CD4-positive, alpha-beta T cell treated with Interleukin-6 at 100 ng/mL for 8 hours (primary cell): ENCODE data around the gene FOXK2.
"Not testable (repeated sequence)": the region's sequence is repeated elsewhere in the genome, so short reads cannot be mapped to it uniquely, and the experiment has no call there.

Experiments
- DNase-seq: peaks from one replicate; pipeline ENCODE4 v3.0.0-alpha.2; 2020; ENCODE audit warnings: mixed read lengths, low spot score

Gene FOXK2

GRCh38 chr17:82565551-82565950 lies 46.0 kb downstream of the FOXK2 start:
- DNase-seq, result no peak

DNA sequence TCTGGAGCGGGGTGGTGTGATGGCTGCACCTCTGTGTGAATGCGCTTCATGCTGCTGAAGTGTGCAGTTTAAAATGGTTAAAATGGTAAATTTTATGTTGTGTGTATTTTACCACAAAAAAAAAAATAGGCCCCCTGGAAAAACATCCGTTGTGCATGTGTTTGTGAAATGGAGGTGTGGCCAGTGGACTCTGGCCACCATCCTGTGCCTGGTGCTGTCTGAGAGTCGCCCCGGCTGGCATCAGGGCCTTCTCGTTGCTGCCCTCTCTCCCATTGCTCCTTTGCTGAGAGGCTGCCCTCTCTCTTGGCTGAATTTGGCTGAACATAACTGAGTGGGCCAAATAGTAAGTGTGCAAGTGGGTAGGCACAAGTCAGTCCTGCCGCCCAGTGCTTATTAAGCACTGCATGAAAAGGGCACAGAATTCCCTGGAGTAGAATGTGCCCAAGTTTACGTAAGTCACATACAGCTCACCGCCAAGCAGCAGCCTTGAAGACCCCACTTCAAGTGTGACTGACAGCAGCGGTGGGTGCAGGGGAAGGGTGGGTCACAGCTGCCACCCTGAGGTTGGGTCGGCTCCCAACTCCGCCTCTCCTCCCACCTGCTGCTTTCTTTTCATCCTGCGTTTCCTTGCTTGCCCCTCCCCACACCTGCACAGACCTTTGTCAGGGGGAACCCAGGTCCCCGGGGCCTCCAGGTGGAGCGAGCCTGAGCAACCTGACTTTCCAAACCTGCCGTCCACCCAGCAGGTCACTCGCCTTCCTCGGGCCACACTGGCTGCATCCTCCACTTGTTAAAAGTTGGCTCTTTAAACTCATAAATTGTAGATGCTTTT lies 46.8 kb downstream of the FOXK2 start:
- DNase-seq, result no peak

- DNase-seq, result no peak
Observed at GRCh38 chr17:82567286-82567685, 47.8 kb downstream of the FOXK2 start.

GRCh38 chr17:82568997-82569393 lies 49.5 kb downstream of the FOXK2 start:
- no peak for DNase-seq

DNA sequence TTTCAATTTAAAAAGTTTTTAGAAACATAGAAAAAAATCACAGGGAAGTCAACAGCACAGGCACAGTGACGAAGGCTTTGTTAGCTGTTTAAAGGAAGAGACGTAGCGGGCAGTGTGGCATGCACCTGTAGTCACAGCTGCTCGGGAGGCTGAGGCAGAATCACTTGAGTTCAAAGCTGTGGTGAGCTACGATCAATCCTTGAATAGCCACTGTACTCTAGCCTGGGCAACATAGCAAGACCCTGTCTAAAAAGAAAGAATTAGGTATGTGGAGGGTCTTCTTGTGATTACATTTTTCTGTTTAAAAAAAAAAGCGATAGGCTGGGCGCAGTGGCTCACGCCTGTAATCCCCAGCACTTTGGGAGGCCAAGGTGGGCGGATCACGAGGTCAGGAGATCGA lies 50.1 kb downstream of the FOXK2 start:
- no peak for DNase-seq

DNA sequence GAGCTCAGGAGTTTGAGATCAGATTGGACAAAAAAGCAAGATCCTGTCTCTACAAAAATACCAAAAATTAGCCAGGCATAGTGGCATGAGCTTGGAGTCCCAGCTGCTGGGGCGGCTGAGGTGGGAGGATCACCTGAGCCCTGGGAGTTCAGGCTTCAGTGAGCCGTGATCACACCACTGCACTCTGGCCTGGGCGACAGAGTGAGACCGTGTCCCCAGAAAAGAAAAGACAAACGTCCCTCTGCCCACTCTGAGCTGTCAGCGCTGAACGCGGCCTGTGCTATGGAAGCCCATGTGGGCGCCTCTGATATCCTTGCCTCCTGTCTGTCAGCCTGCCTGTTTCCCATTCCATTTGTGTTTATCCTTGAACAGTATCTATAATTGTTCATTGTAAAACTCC lies 50.7 kb downstream of the FOXK2 start:
- DNase-seq, result no peak

- DNase-seq, result no peak
Observed at GRCh38 chr17:82571855-82572254, 52.3 kb downstream of the FOXK2 start.

DNA sequence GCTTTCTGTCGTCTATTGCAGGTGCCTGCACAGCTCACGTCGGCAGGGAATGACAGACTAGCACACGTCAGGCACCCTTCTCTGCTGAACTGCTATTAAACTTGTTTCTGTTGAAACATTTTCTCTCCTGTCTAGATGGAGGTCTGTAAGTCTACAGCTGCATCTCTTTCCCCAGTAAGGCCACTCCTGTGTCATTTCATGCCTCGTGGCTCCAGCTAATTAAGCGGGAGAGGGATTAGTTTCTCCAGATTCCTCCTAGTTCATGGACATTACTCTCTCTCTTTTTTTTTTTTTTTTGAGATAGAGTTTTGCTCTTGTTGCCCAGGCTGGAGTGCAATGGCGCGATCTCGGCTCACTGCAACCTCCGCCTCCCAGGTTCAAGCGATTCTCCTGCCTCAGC lies 54.5 kb downstream of the FOXK2 start:
- no peak for DNase-seq

GRCh38 chr17:82575581-82576221 lies 56.2 kb downstream of the FOXK2 start:
- DNase-seq, result not testable (repeated sequence)

DNA sequence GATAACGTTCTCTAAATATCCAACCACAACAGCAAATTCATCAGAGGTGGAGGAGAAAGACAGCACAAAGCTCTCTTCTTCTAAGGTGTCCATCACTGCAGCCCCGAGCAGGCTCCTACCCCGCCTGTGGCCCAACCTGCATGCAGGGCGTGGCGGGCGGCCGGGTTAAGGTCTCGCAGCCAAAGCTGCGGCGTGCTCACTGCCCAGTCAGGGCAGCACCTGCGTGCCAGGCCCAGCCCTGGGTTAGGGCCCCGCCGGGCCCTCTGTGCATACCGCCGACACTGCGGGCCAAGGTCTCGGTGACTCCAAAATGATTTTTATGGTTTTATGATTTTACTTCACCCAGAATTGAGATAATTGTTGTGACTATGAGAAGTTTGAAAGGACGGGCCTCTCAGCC lies 57.8 kb downstream of the FOXK2 start:
- DNase-seq, result no peak

DNA sequence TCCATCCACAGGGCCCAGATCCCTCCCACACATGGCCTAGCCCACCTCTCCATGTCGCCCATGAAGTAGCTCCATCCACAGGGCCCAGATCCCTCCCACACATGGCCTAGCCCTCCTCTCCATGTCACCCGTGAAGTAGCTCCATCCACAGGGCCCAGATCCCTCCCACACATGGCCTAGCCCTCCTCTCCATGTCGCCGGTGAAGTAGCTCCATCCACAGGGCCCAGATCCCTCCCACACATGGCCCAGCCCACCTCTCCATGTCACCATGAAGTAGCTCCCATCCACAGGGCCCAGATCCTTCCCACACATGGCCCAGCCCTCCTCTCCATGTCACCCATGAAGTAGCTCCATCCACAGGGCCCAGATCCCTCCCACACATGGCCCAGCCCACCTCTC lies 60.4 kb downstream of the FOXK2 start:
- DNase-seq, result not testable (repeated sequence)

- DNase-seq, result no peak
Observed at GRCh38 chr17:82582213-82582612, 62.7 kb downstream of the FOXK2 start.

GRCh38 chr17:82582709-82583108 lies 63.2 kb downstream of the FOXK2 start:
- no peak for DNase-seq

GRCh38 chr17:82583720-82584234 lies 64.2 kb downstream of the FOXK2 start:
- DNase-seq, result no peak

- DNase-seq, result peak; percentile 39
Observed at GRCh38 chr17:82585935-82586575, 66.5 kb downstream of the FOXK2 start.

DNA sequence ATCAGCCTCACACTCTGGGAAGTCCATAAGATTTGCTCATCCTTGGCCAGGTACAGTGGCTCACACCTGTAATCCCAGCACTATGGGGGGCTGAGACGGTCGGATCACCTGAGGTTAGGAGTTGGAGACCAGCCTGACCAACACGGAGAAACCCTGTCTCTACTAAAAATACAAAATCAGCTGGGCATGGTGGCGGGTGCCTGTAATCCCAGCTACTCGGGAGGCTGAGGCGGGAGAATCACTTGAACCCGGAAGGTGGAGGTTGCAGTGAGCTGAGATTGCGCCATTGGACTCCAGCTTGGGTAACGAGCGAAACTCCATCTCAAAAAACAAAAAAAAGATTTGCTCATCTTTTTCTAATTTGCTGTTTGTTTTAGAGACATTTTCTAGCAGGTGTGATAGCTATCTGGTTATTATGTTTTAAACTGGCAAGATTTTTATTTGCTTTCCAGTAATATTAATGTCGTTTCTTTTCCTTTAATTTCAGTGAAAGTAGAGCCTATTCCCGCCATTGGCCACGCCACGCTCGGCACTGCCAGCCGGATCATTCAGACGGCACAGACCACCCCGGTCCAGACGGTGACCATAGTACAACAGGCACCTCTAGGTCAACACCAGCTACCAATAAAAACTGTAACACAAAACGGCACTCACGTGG lies 67.2 kb downstream of the FOXK2 start:
- no peak for DNase-seq

- no peak for DNase-seq
Observed at GRCh38 chr17:82587234-82588086, 67.9 kb downstream of the FOXK2 start.

GRCh38 chr17:82588266-82589175 lies 69.0 kb downstream of the FOXK2 start:
- no peak for DNase-seq

GRCh38 chr17:82589851-82590180 lies 70.3 kb downstream of the FOXK2 start:
- DNase-seq, result no peak

DNA sequence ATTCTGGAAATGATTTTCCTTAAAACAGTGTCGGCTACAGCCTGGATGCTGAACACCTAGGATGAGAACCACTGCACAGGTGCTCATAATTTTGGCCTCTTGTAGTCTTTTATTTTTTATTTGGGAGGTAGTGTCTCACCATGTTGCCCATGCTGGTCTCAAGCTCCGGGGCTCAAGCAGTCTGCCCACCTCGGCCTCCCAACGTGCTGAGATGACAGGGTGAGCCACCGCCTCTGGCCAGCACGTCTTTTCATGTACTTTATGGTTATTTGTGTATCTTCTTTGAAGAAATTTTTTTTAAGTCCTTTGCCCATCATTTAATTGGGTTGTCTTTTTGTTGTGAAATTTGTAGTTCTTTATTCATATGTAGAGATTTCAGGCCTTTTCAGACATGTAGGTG lies 70.7 kb downstream of the FOXK2 start:
- no peak for DNase-seq
